NK-92 (cell line): ENCODE results near the gene RASGRF1.

Experiments used
- DNase-seq: peaks from one replicate; lab custom pipeline; 2025; ENCODE audit not compliant: unreplicated experiment; lab: John Stamatoyannopoulos, UW

The RASGRF1 gene

DNA sequence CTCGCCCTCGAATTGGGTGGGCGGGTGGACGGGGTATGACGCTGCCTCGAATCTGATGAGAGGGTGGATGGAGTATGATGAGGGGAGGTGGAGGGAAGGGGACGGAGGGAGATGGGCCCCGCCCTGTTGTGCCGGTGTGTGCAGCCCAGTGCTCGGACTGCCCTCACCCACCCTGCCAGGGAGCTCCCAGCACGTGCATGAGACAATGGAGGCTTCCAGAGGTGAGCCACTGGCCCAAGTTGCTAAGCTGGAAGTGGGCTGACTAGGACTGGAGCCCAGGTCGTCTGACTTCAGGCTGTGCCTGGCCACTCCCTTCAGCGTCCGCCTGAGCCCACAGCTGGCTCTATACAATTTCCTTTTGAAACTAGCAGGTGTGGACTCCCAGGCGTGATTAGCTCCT is 98.7 kb downstream of the RASGRF1 start:
- DNase-seq: no peak

DNA sequence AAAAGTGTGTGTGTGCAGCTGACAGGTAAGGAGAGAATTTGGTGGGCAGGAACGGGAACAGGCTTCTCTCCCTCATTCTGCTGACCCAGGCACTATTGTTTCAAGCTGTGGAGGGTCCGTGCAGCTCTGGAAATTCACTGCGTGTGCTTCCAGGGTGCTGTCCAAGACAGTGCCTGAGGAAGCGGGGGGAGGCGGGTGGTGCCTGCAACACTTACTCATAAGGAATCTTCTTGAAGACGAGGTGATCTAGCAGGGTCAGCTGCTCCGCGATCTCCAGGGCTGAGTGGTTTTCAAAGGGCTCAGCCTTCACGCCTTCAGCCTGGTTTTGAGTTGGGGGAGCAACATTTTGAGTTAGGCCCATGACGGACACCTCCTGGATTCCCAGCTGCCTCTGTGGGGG is 99.1 kb downstream of the RASGRF1 start:
- DNase-seq: no peak

- DNase-seq: no peak
Measured at GRCh38 chr15:78990278-78990677, 100.3 kb downstream of the RASGRF1 start.

- DNase-seq: no peak
Measured at GRCh38 chr15:78989701-78990240, 100.8 kb downstream of the RASGRF1 start.

GRCh38 chr15:78988361-78988911 is 102.1 kb downstream of the RASGRF1 start:
- no peak for DNase-seq

GRCh38 chr15:78987556-78988360 is 102.8 kb downstream of the RASGRF1 start:
- no peak for DNase-seq

GRCh38 chr15:78985859-78986475 is 104.6 kb downstream of the RASGRF1 start:
- no peak for DNase-seq

- DNase-seq: no peak
Measured at GRCh38 chr15:78984041-78984440, 106.5 kb downstream of the RASGRF1 start.

GRCh38 chr15:78983146-78983918 is 107.2 kb downstream of the RASGRF1 start:
- DNase-seq: no peak

GRCh38 chr15:78982736-78983135 is 107.8 kb downstream of the RASGRF1 start:
- DNase-seq: no peak

GRCh38 chr15:78981532-78982313 is 108.9 kb downstream of the RASGRF1 start:
- DNase-seq: no peak

DNA sequence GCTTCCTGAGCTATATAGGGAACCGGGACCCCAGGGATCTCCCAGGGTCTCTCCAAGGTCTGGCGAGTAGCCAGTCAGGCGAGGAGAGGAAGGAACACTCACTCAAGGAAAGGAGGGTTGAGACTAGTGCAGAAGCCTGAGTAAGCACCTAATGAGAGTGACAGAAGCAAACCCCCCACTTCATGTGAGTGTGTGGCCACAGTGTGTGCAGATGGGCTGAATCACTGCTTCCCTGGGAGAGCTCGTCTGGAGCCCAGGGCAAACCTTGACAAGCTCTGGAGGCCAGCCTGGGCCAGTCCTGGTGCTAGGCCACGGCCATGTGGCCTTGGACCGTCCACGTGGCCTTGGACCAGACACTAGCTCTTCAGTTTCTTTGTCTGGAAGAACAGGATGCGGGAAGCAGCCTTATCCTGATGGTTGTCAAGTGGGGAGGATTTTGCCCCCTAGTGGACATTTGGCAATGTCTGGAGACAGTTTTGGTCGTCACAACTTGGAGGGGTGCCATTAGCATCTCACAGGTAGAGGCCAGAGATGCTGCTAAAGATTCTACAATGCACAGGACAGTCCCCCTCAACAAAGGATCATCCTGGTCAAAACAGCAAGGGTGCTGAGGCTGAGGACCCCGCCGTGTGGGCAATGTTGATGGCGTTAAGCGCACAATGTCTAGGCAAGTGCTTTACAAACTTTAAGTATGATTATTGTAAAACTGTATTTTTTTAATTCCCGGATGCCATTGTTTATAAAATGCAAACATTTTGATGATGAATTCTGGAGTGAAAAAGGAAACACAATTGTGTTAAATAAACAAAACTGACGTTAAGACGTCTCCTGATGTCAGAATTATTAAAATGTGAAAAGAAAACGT is 110.9 kb downstream of the RASGRF1 start:
- DNase-seq: no peak

GRCh38 chr15:78978601-78979179 is 111.9 kb downstream of the RASGRF1 start:
- no peak for DNase-seq

GRCh38 chr15:78977591-78978347 is 112.8 kb downstream of the RASGRF1 start:
- DNase-seq: no peak

DNA sequence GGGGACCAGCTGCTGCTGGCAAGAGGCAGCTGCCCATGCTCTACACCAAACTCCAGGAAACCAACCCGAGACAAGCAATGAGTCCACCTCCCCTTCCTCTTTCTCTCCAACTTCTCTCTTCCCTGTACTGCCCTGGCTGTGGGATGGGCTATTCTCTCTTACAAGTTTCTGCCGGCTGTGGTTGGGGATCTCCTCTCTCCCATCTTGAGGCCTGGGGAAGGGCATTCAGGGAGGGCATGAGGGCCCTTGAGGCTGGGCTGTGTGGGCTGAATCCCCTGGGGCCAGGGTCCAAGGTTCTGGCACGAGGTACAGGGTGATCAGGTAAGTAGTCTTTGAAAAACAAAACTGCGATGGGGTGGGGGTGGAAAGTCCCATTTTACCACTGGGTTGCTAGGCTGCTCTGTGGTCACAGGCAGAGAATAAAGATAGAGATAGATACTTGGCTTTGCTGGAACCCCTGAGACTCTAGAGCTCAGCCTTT is 113.4 kb downstream of the RASGRF1 start:
- no peak for DNase-seq

- DNase-seq: no peak
Measured at GRCh38 chr15:78976691-78977090, 113.9 kb downstream of the RASGRF1 start.

- DNase-seq: no peak
Measured at GRCh38 chr15:78974272-78974918, 116.2 kb downstream of the RASGRF1 start.
